Measurements from ENCODE around the gene UST.
"Not testable (repeated sequence)": the region's sequence is repeated elsewhere in the genome, so short reads cannot be mapped to it uniquely, and the experiment has no call there.

UST gene

GRCh38 chr6:149094934-149095351 lies 348.1 kb downstream of the UST start:
- no peak overlapping the region for H3K27ac ChIP-seq (ENCODE audit: low read depth in 2 of 2, low read length in 2 of 2)
- H3K36me3 ChIP-seq (ENCODE audit: control insufficient read depth in 2 of 2, insufficient read depth in 2 of 2, low read length in 2 of 2), result no peaks in the 10 kb centered on the region
- no peaks in the 10 kb centered on the region for H3K27me3 ChIP-seq (ENCODE audit: control insufficient read depth in 2 of 2, insufficient read depth in 2 of 2, low read length in 2 of 2)
- no peak overlapping the region for H3K9ac ChIP-seq (ENCODE audit: low read depth in 1 of 2, low read length in 2 of 2)
- no peaks in the 10 kb centered on the region for H3K9me3 ChIP-seq (ENCODE audit: control insufficient read depth in 2 of 2, low read length in 2 of 2)
- H3K4me3 ChIP-seq (ENCODE audit: low read length in 2 of 2), result no peak overlapping the region
- H3K4me1 ChIP-seq (ENCODE audit: control insufficient read depth in 2 of 2, insufficient read depth in 2 of 2, low read length in 2 of 2), result peaks cover 0 to 3% of the 10 kb centered on the region in 2 donors

GRCh38 chr6:149095842-149096241 lies 349.0 kb downstream of the UST start:
- no peaks in the 10 kb centered on the region for H3K36me3 ChIP-seq (ENCODE audit: control insufficient read depth in 2 of 2, insufficient read depth in 2 of 2, low read length in 2 of 2)
- peaks cover 0 to 3% of the 10 kb centered on the region in 2 donors for H3K4me1 ChIP-seq (ENCODE audit: control insufficient read depth in 2 of 2, insufficient read depth in 2 of 2, low read length in 2 of 2)
- no peak overlapping the region for H3K27ac ChIP-seq (ENCODE audit: low read depth in 2 of 2, low read length in 2 of 2)
- no peak overlapping the region for H3K9ac ChIP-seq (ENCODE audit: low read depth in 1 of 2, low read length in 2 of 2)
- H3K27me3 ChIP-seq (ENCODE audit: control insufficient read depth in 2 of 2, insufficient read depth in 2 of 2, low read length in 2 of 2), result no peaks in the 10 kb centered on the region
- no peaks in the 10 kb centered on the region for H3K9me3 ChIP-seq (ENCODE audit: control insufficient read depth in 2 of 2, low read length in 2 of 2)
- no peak overlapping the region for H3K4me3 ChIP-seq (ENCODE audit: low read length in 2 of 2)

GRCh38 chr6:149097794-149098193 lies 351.0 kb downstream of the UST start:
- Histone ChIP-seq H3K4me3 (ENCODE audit: low read length in 2 of 2) (no peak overlapping the region), H3K27ac (ENCODE audit: low read depth in 2 of 2, low read length in 2 of 2) (no peak overlapping the region), H3K36me3 (ENCODE audit: control insufficient read depth in 2 of 2, insufficient read depth in 2 of 2, low read length in 2 of 2) (no peaks in the 10 kb centered on the region), H3K9me3 (ENCODE audit: control insufficient read depth in 2 of 2, low read length in 2 of 2) (no peaks in the 10 kb centered on the region), H3K27me3 (ENCODE audit: control insufficient read depth in 2 of 2, insufficient read depth in 2 of 2, low read length in 2 of 2) (no peaks in the 10 kb centered on the region), H3K9ac (ENCODE audit: low read depth in 1 of 2, low read length in 2 of 2) (no peak overlapping the region), H3K4me1 (ENCODE audit: control insufficient read depth in 2 of 2, insufficient read depth in 2 of 2, low read length in 2 of 2) (peaks cover 0 to 3% of the 10 kb centered on the region in 2 donors)

GRCh38 chr6:149098700-149099276 lies 352.0 kb downstream of the UST start:
- H3K9ac ChIP-seq (ENCODE audit: low read depth in 1 of 2, low read length in 2 of 2), result no peak overlapping the region
- H3K4me1 ChIP-seq (ENCODE audit: control insufficient read depth in 2 of 2, insufficient read depth in 2 of 2, low read length in 2 of 2), result peaks cover 0 to 3% of the 10 kb centered on the region in 2 donors
- no peaks in the 10 kb centered on the region for H3K27me3 ChIP-seq (ENCODE audit: control insufficient read depth in 2 of 2, insufficient read depth in 2 of 2, low read length in 2 of 2)
- H3K4me3 ChIP-seq (ENCODE audit: low read length in 2 of 2), result no peak overlapping the region
- H3K36me3 ChIP-seq (ENCODE audit: control insufficient read depth in 2 of 2, insufficient read depth in 2 of 2, low read length in 2 of 2), result no peaks in the 10 kb centered on the region
- H3K9me3 ChIP-seq (ENCODE audit: control insufficient read depth in 2 of 2, low read length in 2 of 2), result no peaks in the 10 kb centered on the region
- H3K27ac ChIP-seq (ENCODE audit: low read depth in 2 of 2, low read length in 2 of 2), result no peak overlapping the region

- H3K9ac ChIP-seq (ENCODE audit: low read depth in 1 of 2, low read length in 2 of 2), result no peak overlapping the region
- H3K4me3 ChIP-seq (ENCODE audit: low read length in 2 of 2), result no peak overlapping the region
- H3K27me3 ChIP-seq (ENCODE audit: control insufficient read depth in 2 of 2, insufficient read depth in 2 of 2, low read length in 2 of 2), result no peaks in the 10 kb centered on the region
- H3K27ac ChIP-seq (ENCODE audit: low read depth in 2 of 2, low read length in 2 of 2), result no peak overlapping the region
- no peaks in the 10 kb centered on the region for H3K9me3 ChIP-seq (ENCODE audit: control insufficient read depth in 2 of 2, low read length in 2 of 2)
- H3K36me3 ChIP-seq (ENCODE audit: control insufficient read depth in 2 of 2, insufficient read depth in 2 of 2, low read length in 2 of 2), result no peaks in the 10 kb centered on the region
- H3K4me1 ChIP-seq (ENCODE audit: control insufficient read depth in 2 of 2, insufficient read depth in 2 of 2, low read length in 2 of 2), result no peaks in the 10 kb centered on the region
These were observed 355.5 kb downstream of the UST start for GRCh38 chr6:149102324-149102723.

- H3K9me3 ChIP-seq (ENCODE audit: control insufficient read depth in 2 of 2, low read length in 2 of 2); H3K36me3 ChIP-seq (ENCODE audit: control insufficient read depth in 2 of 2, insufficient read depth in 2 of 2, low read length in 2 of 2); H3K27me3 ChIP-seq (ENCODE audit: control insufficient read depth in 2 of 2, insufficient read depth in 2 of 2, low read length in 2 of 2); H3K4me3 ChIP-seq (ENCODE audit: low read length in 2 of 2); H3K27ac ChIP-seq (ENCODE audit: low read depth in 2 of 2, low read length in 2 of 2); H3K4me1 ChIP-seq (ENCODE audit: control insufficient read depth in 2 of 2, insufficient read depth in 2 of 2, low read length in 2 of 2); H3K9ac ChIP-seq (ENCODE audit: low read depth in 1 of 2, low read length in 2 of 2): not testable (repeated sequence)
These were observed 357.1 kb downstream of the UST start for GRCh38 chr6:149103950-149104349.

GRCh38 chr6:149107520-149107919 lies 360.7 kb downstream of the UST start:
- no peak overlapping the region for H3K4me3 ChIP-seq (ENCODE audit: low read length in 2 of 2)
- no peaks in the 10 kb centered on the region for H3K9me3 ChIP-seq (ENCODE audit: control insufficient read depth in 2 of 2, low read length in 2 of 2)
- H3K36me3 ChIP-seq (ENCODE audit: control insufficient read depth in 2 of 2, insufficient read depth in 2 of 2, low read length in 2 of 2), result no peaks in the 10 kb centered on the region
- H3K9ac ChIP-seq (ENCODE audit: low read depth in 1 of 2, low read length in 2 of 2), result no peak overlapping the region
- no peaks in the 10 kb centered on the region for H3K27me3 ChIP-seq (ENCODE audit: control insufficient read depth in 2 of 2, insufficient read depth in 2 of 2, low read length in 2 of 2)
- H3K4me1 ChIP-seq (ENCODE audit: control insufficient read depth in 2 of 2, insufficient read depth in 2 of 2, low read length in 2 of 2), result peaks cover 0 to 4% of the 10 kb centered on the region in 2 donors
- H3K27ac ChIP-seq (ENCODE audit: low read depth in 2 of 2, low read length in 2 of 2), result no peak overlapping the region

GRCh38 chr6:149108038-149108748 lies 361.4 kb downstream of the UST start:
- no peaks in the 10 kb centered on the region for H3K36me3 ChIP-seq (ENCODE audit: control insufficient read depth in 2 of 2, insufficient read depth in 2 of 2, low read length in 2 of 2)
- peaks cover 0 to 4% of the 10 kb centered on the region in 2 donors for H3K4me1 ChIP-seq (ENCODE audit: control insufficient read depth in 2 of 2, insufficient read depth in 2 of 2, low read length in 2 of 2)
- H3K27me3 ChIP-seq (ENCODE audit: control insufficient read depth in 2 of 2, insufficient read depth in 2 of 2, low read length in 2 of 2), result no peaks in the 10 kb centered on the region
- H3K27ac ChIP-seq (ENCODE audit: low read depth in 2 of 2, low read length in 2 of 2), result no peak overlapping the region
- H3K4me3 ChIP-seq (ENCODE audit: low read length in 2 of 2), result no peak overlapping the region
- no peak overlapping the region for H3K9ac ChIP-seq (ENCODE audit: low read depth in 1 of 2, low read length in 2 of 2)
- H3K9me3 ChIP-seq (ENCODE audit: control insufficient read depth in 2 of 2, low read length in 2 of 2), result no peaks in the 10 kb centered on the region

GRCh38 chr6:149108749-149109100 lies 361.9 kb downstream of the UST start:
- Histone ChIP-seq H3K27ac (ENCODE audit: low read depth in 2 of 2, low read length in 2 of 2) (no peak overlapping the region), H3K4me1 (ENCODE audit: control insufficient read depth in 2 of 2, insufficient read depth in 2 of 2, low read length in 2 of 2) (peaks cover 0 to 4% of the 10 kb centered on the region in 2 donors), H3K27me3 (ENCODE audit: control insufficient read depth in 2 of 2, insufficient read depth in 2 of 2, low read length in 2 of 2) (no peaks in the 10 kb centered on the region), H3K9ac (ENCODE audit: low read depth in 1 of 2, low read length in 2 of 2) (no peak overlapping the region), H3K4me3 (ENCODE audit: low read length in 2 of 2) (no peak overlapping the region), H3K36me3 (ENCODE audit: control insufficient read depth in 2 of 2, insufficient read depth in 2 of 2, low read length in 2 of 2) (no peaks in the 10 kb centered on the region), H3K9me3 (ENCODE audit: control insufficient read depth in 2 of 2, low read length in 2 of 2) (no peaks in the 10 kb centered on the region)

- no peaks in the 10 kb centered on the region for H3K9me3 ChIP-seq (ENCODE audit: control insufficient read depth in 2 of 2, low read length in 2 of 2)
- no peaks in the 10 kb centered on the region for H3K27me3 ChIP-seq (ENCODE audit: control insufficient read depth in 2 of 2, insufficient read depth in 2 of 2, low read length in 2 of 2)
- H3K4me3 ChIP-seq (ENCODE audit: low read length in 2 of 2), result no peak overlapping the region
- no peaks in the 10 kb centered on the region for H3K36me3 ChIP-seq (ENCODE audit: control insufficient read depth in 2 of 2, insufficient read depth in 2 of 2, low read length in 2 of 2)
- H3K9ac ChIP-seq (ENCODE audit: low read depth in 1 of 2, low read length in 2 of 2), result no peak overlapping the region
- peaks cover 0 to 4% of the 10 kb centered on the region in 2 donors for H3K4me1 ChIP-seq (ENCODE audit: control insufficient read depth in 2 of 2, insufficient read depth in 2 of 2, low read length in 2 of 2)
- no peak overlapping the region for H3K27ac ChIP-seq (ENCODE audit: low read depth in 2 of 2, low read length in 2 of 2)
These were observed 362.7 kb downstream of the UST start for GRCh38 chr6:149109397-149110070.

All from mucosa of rectum (tissue), 2 donors.